ENCODE results near the gene ZNF668. TPM values are rescaled to one million over a fixed set of nuclear protein-coding genes. Genes with fewer than 3 reads are reported as not detected.
A peak's percentile ranks its signal among the peaks of the same experiment; 100 is the strongest.

ZNF668 gene
- total and polyA plus RNA-seq, 2 of the 13 experiments (the other 11 are each of a cell fraction or from before 2014, with no cell fraction given): 3.8 to 9.8 TPM

DNA sequence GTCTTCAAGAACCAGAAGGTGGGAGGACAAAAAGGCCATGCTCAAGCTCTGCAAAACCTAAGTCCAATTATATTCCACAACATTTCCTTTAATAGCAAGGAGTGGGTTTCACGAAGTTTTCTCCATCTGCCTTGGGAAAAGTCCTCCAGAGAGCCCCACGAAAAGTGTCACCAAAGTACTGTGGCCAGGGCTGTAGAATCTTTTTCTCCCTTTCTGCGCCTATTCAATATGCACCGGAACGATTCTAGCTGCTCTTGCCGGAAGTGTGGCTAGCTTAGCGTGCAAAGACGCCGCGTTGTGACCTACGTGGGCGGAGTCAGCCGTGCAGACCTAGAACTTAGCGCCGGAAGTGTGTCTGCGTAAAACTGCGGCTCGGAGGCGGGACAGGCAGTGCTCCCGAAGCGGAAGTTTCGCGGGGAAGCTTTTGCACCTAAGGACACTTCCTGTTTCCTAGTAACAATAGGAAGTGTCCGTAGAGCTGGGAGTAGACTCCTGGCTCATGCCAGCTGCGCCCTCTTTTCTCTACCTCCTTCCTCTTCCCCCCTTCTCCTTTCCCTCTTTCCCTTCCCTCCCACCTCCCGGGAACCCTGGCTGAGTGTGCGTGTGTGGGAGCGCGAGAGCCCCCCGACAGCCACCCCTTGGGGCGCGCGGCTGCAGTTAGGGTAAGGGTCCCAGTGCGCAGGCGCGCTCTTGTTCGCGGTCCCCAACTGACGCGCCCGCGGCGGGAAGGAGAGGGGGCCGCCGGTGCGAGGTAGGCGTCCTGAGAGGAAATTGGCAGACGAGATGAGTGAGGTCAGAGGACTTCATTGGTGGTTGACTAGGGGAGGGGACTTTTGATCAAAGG, at the start of gene ZNF668, which contains the start of gene ZNF646 (continued):
- TF ChIP-seq, protein P1, sequence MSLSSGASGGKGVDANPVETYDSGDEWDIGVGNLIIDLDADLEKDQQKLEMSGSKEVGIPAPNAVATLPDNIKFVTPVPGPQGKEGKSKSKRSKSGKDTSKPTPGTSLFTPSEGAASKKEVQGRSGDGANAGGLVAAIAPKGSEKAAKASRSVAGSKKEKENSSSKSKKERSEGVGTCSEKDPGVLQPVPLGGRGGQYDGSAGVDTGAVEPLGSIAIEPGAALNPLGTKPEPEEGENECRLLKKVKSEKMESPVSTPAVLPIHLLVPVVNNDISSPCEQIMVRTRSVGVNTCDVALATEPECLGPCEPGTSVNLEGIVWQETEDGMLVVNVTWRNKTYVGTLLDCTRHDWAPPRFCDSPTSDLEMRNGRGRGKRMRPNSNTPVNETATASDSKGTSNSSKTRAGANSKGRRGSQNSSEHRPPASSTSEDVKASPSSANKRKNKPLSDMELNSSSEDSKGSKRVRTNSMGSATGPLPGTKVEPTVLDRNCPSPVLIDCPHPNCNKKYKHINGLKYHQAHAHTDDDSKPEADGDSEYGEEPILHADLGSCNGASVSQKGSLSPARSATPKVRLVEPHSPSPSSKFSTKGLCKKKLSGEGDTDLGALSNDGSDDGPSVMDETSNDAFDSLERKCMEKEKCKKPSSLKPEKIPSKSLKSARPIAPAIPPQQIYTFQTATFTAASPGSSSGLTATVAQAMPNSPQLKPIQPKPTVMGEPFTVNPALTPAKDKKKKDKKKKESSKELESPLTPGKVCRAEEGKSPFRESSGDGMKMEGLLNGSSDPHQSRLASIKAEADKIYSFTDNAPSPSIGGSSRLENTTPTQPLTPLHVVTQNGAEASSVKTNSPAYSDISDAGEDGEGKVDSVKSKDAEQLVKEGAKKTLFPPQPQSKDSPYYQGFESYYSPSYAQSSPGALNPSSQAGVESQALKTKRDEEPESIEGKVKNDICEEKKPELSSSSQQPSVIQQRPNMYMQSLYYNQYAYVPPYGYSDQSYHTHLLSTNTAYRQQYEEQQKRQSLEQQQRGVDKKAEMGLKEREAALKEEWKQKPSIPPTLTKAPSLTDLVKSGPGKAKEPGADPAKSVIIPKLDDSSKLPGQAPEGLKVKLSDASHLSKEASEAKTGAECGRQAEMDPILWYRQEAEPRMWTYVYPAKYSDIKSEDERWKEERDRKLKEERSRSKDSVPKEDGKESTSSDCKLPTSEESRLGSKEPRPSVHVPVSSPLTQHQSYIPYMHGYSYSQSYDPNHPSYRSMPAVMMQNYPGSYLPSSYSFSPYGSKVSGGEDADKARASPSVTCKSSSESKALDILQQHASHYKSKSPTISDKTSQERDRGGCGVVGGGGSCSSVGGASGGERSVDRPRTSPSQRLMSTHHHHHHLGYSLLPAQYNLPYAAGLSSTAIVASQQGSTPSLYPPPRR (CRISPR knock-in tag; IDR thresholded peaks at IDR 0.05; ENCODE audit: borderline replicate concordance): no peak
- TF ChIP-seq ATM (IDR thresholded peaks at IDR 0.05; ENCODE audit: borderline replicate concordance): no peak
- TF ChIP-seq ZNF12 (CRISPR knock-in tag; IDR thresholded peaks at IDR 0.05): no peak
- TF ChIP-seq SMARCE1 (IDR thresholded peaks at IDR 0.05; ENCODE audit: borderline replicate concordance): no peak
- peak; percentile 90; the same call in 1 of the 2 replicates for TF ChIP-seq SALL2 (CRISPR knock-in tag; IDR thresholded peaks at IDR 0.05)
- TF ChIP-seq ZNF766 (CRISPR knock-in tag; IDR thresholded peaks at IDR 0.05; ENCODE audit: borderline replicate concordance): no peak; the same call in 1 of the 2 replicates
- peak; percentile 80 for TF ChIP-seq ZNF777 (CRISPR knock-in tag; IDR thresholded peaks at IDR 0.05)
- peak; percentile 78; the same call in 1 of the 2 replicates for TF ChIP-seq NRL (CRISPR knock-in tag; IDR thresholded peaks at IDR 0.05; ENCODE audit: borderline replicate concordance)
- peak; percentile 38; the same call in 1 of the 2 replicates for TF ChIP-seq CHCHD3 (CRISPR knock-in tag; IDR thresholded peaks at IDR 0.05)
- peak; percentile 21; the same call in 1 of the 2 replicates for TF ChIP-seq RFX1 (IDR thresholded peaks at IDR 0.05)
- TF ChIP-seq, protein P2, sequence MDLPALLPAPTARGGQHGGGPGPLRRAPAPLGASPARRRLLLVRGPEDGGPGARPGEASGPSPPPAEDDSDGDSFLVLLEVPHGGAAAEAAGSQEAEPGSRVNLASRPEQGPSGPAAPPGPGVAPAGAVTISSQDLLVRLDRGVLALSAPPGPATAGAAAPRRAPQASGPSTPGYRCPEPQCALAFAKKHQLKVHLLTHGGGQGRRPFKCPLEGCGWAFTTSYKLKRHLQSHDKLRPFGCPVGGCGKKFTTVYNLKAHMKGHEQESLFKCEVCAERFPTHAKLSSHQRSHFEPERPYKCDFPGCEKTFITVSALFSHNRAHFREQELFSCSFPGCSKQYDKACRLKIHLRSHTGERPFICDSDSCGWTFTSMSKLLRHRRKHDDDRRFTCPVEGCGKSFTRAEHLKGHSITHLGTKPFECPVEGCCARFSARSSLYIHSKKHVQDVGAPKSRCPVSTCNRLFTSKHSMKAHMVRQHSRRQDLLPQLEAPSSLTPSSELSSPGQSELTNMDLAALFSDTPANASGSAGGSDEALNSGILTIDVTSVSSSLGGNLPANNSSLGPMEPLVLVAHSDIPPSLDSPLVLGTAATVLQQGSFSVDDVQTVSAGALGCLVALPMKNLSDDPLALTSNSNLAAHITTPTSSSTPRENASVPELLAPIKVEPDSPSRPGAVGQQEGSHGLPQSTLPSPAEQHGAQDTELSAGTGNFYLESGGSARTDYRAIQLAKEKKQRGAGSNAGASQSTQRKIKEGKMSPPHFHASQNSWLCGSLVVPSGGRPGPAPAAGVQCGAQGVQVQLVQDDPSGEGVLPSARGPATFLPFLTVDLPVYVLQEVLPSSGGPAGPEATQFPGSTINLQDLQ (CRISPR knock-in tag; IDR thresholded peaks at IDR 0.05): no peak; the same call in 1 of the 2 replicates
- TF ChIP-seq SRSF1 (optimal IDR thresholded peaks at IDR 0.05; ENCODE audit: low read depth, low read length): no peak
- TF ChIP-seq ZNF772 (CRISPR knock-in tag; IDR thresholded peaks at IDR 0.05): no peak; the same call in 1 of the 2 replicates
- peak; percentile 60; the same call in 1 of the 2 replicates for TF ChIP-seq ZNF589 (CRISPR knock-in tag; conservative IDR thresholded peaks at IDR 0.05)
- no peak for TF ChIP-seq ARNT (IDR thresholded peaks at IDR 0.05)
- TF ChIP-seq ZNF614 (CRISPR knock-in tag; IDR thresholded peaks at IDR 0.05; ENCODE audit: borderline replicate concordance): peak; percentile 40; the same call in 1 of the 2 replicates
- no peak for TF ChIP-seq HNRNPH1 (optimal IDR thresholded peaks at IDR 0.05; ENCODE audit: low read depth, low read length)
- peak; percentile 30 for TF ChIP-seq STAG1 (CRISPR knock-in tag; IDR thresholded peaks at IDR 0.05)
- TF ChIP-seq CHD4 (IDR thresholded peaks at IDR 0.05; ENCODE audit: borderline replicate concordance, low read length): no peak
- TF ChIP-seq SATB2 (CRISPR knock-in tag; IDR thresholded peaks at IDR 0.05): 0 out of 2 replicates have a peak, but pooled peaks have one; percentile 51
- 0 out of 2 replicates have a peak, but pooled peaks have one; percentile 69 for TF ChIP-seq ZSCAN29 (CRISPR knock-in tag; conservative IDR thresholded peaks at IDR 0.05)
- TF ChIP-seq TCF7 (IDR thresholded peaks at IDR 0.05; ENCODE audit: low read depth): no peak

Data from HepG2 (cell line).